ENCODE results near the gene ZNF420. TPM values are rescaled to one million over a fixed set of nuclear protein-coding genes. Genes with fewer than 3 reads are reported as not detected.

The ZNF420 gene
- total and polyA plus RNA-seq, 10 donors = 5.3 to 24.3 (median 14.4) TPM

DNA sequence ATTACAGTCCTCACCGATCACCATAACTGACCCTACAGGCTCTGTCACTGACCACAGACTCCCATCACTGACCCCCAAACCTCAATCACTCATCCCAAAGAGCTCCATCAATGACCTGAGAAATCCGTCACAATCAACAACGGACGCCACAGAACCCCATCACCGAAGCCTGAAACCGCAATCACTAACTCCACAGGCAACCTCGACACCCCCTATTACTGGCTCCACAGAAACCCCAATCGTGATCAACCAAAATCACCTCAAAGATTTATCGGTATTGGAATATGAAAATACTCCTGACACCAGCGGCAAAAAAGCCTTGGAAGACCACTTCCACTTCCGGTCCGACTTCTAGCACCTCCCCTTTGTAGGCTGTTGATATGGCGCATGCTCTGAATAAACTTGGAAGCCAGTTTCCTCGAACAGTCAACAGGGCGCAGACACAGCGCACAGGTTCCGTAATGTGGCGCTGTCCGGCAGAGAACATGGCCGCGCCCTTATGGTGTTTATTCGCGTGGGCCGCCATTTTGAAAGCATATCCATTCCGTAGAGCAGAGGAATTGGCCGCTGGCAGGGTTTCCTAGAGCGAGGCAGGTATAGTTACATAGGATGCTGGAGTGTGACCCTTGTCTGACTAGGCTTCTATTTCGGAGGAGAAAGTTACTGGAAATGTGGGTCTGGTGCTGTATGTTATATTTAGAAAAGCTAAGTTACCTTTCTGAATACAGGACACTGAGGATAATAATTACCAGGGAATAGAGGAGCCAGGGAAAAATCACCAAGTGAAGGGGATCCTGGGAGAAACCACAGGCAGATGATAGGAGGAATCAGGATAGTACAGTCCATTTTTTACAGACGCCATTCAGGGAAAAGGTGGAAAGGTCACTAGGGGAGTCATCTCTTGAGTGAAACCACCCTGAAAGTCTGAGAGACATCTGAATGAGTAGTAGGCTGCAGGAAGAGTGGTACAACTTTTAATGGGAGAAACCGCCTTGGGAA is 94.4 kb downstream of the ZNF420 start, which contains the start of gene ZNF585A:
TSS of gene ZNF585A (minus strand) at position 328 of the 999 bp plus-strand sequence. CDS start 2,785 bp downstream, outside the sequence.
- intact Hi-C loops (cut with DNase I; ENCODE audit: low total_unique reads) = no loop called here
- H3K27ac ChIP-seq = peak within 1 kb of the TSS; percentile 58 to 92 (median 86)
- 5 to 10% (median 6%) methylated on average over 23 to 30 of the region's 30 CpGs for WGBS, 5 donors

More for the DNA sequence above, 94.4 kb downstream of the ZNF420 start, which contains the start of gene ZNF585A:
- Histone ChIP-seq H3K4me1 (peaks cover 3 to 18% (median 13%) of the 10 kb centered on the region in 6 donors), H3K27me3 (replicated peaks in 1 of 7) (no peaks in the 10 kb centered on the region), H3K4me3 (peak within 1 kb of the TSS; percentile 52 to 81 (median 62)), H3K36me3 (peaks cover 19 to 31% (median 27%) of the 10 kb centered on the region in 6 donors), H3K9me3 (peaks cover 0 to 84% (median 57%) of the 10 kb centered on the region in 8 donors)
- TF ChIP-seq POLR2AphosphoS5 (IDR thresholded peaks at IDR 0.05) (peak; percentile 33 to 86 (median 86)), POLR2A (IDR thresholded peaks at IDR 0.05) (no peak)
- TF ChIP-seq, protein P1, sequence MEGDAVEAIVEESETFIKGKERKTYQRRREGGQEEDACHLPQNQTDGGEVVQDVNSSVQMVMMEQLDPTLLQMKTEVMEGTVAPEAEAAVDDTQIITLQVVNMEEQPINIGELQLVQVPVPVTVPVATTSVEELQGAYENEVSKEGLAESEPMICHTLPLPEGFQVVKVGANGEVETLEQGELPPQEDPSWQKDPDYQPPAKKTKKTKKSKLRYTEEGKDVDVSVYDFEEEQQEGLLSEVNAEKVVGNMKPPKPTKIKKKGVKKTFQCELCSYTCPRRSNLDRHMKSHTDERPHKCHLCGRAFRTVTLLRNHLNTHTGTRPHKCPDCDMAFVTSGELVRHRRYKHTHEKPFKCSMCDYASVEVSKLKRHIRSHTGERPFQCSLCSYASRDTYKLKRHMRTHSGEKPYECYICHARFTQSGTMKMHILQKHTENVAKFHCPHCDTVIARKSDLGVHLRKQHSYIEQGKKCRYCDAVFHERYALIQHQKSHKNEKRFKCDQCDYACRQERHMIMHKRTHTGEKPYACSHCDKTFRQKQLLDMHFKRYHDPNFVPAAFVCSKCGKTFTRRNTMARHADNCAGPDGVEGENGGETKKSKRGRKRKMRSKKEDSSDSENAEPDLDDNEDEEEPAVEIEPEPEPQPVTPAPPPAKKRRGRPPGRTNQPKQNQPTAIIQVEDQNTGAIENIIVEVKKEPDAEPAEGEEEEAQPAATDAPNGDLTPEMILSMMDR (IDR thresholded peaks at IDR 0.05 in 8 of 11, conservative IDR thresholded peaks at IDR 0.05 in 3 of 11) = peak in 8 of 11 experiments; percentile 27 to 58 (median 42)
- DNase-seq = peak; percentile 96

Other genes with a start within 250 kb of the ZNF420 start
- gene ZNF790, start 240.0 kb upstream of the ZNF420 start, total RNA-seq = 10 to 100 TPM in 1 of 7 donors, 1 to 10 TPM in 6; 4.0 to 11.2 (median 8.3) TPM
- gene ZNF790, start 240.0 kb upstream of the ZNF420 start, polyA plus RNA-seq = 1 to 10 TPM; 1.8 to 3.0 (median 2.9) TPM
- 10 to 100 TPM in 3 of 7 donors, 1 to 10 TPM in 4; 4.8 to 18.2 (median 9.8) TPM for gene ZNF345, start 227.6 kb upstream of the ZNF420 start, total RNA-seq
- gene ZNF345, start 227.6 kb upstream of the ZNF420 start, polyA plus RNA-seq = 1 to 10 TPM; 2.7 to 4.6 (median 3.3) TPM
- 1 to 10 TPM; 2.7 to 4.7 (median 4.5) TPM for gene ZNF829, start 162.1 kb upstream of the ZNF420 start, total RNA-seq
- gene ZNF829, start 162.1 kb upstream of the ZNF420 start, polyA plus RNA-seq = 1 to 10 TPM in 2 of 3 donors, under 1 TPM in 1; 0.85 to 1.3 (median 1.1) TPM
- 10 to 100 TPM in 6 of 7 donors, 1 to 10 TPM in 1; 9.5 to 16.8 (median 12.4) TPM for gene ZNF568, start 162.1 kb upstream of the ZNF420 start, total RNA-seq
- 1 to 10 TPM; 2.7 to 5.5 (median 3.0) TPM for gene ZNF568, start 162.1 kb upstream of the ZNF420 start, polyA plus RNA-seq
- 10 to 100 TPM in 6 of 7 donors, 1 to 10 TPM in 1; 8.3 to 16.7 (median 14.6) TPM for gene ZNF585A, start 94.3 kb downstream of the ZNF420 start, total RNA-seq
- 10 to 100 TPM; 17.7 to 29.9 (median 22.6) TPM for gene ZNF585A, start 94.3 kb downstream of the ZNF420 start, polyA plus RNA-seq
- 10 to 100 TPM; 17.1 to 25.6 (median 19.3) TPM for gene ZNF585B, start 132.1 kb downstream of the ZNF420 start, total RNA-seq
- gene ZNF585B, start 132.1 kb downstream of the ZNF420 start, polyA plus RNA-seq = 10 to 100 TPM in 1 of 3 donors, 1 to 10 TPM in 2; 6.9 to 11.0 (median 7.8) TPM
- 10 to 100 TPM in 6 of 7 donors, 1 to 10 TPM in 1; 9.2 to 25.4 (median 15.7) TPM for gene ZNF383, start 139.8 kb downstream of the ZNF420 start, total RNA-seq
- 1 to 10 TPM; 5.7 to 6.7 (median 6.6) TPM for gene ZNF383, start 139.8 kb downstream of the ZNF420 start, polyA plus RNA-seq